GM23338 (cell line): ENCODE measurements around the gene MCRIP1. TPM values are rescaled to one million over a fixed set of nuclear protein-coding genes. Genes with fewer than 3 reads are reported as not detected.

ENCODE experiments used
- ATAC-seq: fragments of 200-7000 bp; cut with Tn5 transposase; 3 replicates; pipeline ENCODE4 v1.9.1; 2020
- DNase-seq: peaks from one replicate; pipeline ENCODE4 v3.0.0-alpha.2; 2015; ENCODE audit warnings: low spot score
- H2AFZ ChIP-seq: fragments of 200-600 bp; sonication (generic); 2 replicates; pipeline ENCODE4 v1.8.0; 2016; ENCODE audit warnings: antibody characterized with exemption, mild to moderate bottlenecking, moderate library complexity
- H3F3A ChIP-seq: fragments of 200-600 bp; sonication (generic); replicated peaks from 2 replicates; pipeline ENCODE4 v1.8.0; 2017; ENCODE audit warnings: antibody characterized with exemption, mixed run types, low read depth
- H3K27ac ChIP-seq: fragments of 200-600 bp; sonication (generic); 2 replicates; pipeline ENCODE4 v1.6.1; 2016; ENCODE audit warnings: low read depth
- H3K27me3 ChIP-seq: fragments of 200-600 bp; sonication (generic); 2 replicates; pipeline ENCODE4 v1.8.0; 2016; ENCODE audit warnings: mild to moderate bottlenecking, mixed run types, moderate library complexity; ENCODE audit not compliant: insufficient read depth
- H3K36me3 ChIP-seq: fragments of 200-600 bp; sonication (generic); 2 replicates; pipeline ENCODE4 v1.8.0; 2016; ENCODE audit warnings: mild to moderate bottlenecking; ENCODE audit not compliant: insufficient read depth
- H3K4me1 ChIP-seq: fragments of 200-600 bp; sonication (generic); 2 replicates; pipeline ENCODE4 v1.8.0; 2016; ENCODE audit warnings: mild to moderate bottlenecking, moderate library complexity; ENCODE audit not compliant: insufficient read depth
- H3K4me2 ChIP-seq: fragments of 200-600 bp; sonication (generic); 2 replicates; pipeline ENCODE4 v1.7.1; 2017; ENCODE audit warnings: mixed run types
- H3K4me3 ChIP-seq: fragments of 200-600 bp; sonication (generic); 2 replicates; pipeline ENCODE4 v1.6.1; 2016; ENCODE audit warnings: mixed run types
- H3K79me2 ChIP-seq: fragments of 200-600 bp; sonication (generic); replicated peaks from 2 replicates; pipeline ENCODE4 v1.8.0; 2017; ENCODE audit warnings: mild to moderate bottlenecking; ENCODE audit not compliant: insufficient read depth
- H3K9me2 ChIP-seq: fragments of 200-600 bp; sonication (generic); 2 replicates; pipeline ENCODE4 v1.8.0; 2017; ENCODE audit not compliant: insufficient read depth
- H4K20me1 ChIP-seq: fragments of 200-600 bp; sonication (generic); replicated peaks from 2 replicates; pipeline ENCODE4 v1.8.0; 2017; ENCODE audit warnings: mild to moderate bottlenecking; ENCODE audit not compliant: insufficient read depth
- H3K27ac Mint-ChIP-seq: 2 replicates; pipeline ENCODE4 v1.8.0; 2020; ENCODE audit warnings: inconsistent platforms, mild to moderate bottlenecking, moderate library complexity, mixed read lengths
- H3K27me3 Mint-ChIP-seq: 3 replicates; pipeline ENCODE4 v1.8.0; 2022; ENCODE audit warnings: low read depth, mild to moderate bottlenecking, moderate library complexity, mixed read lengths, inconsistent platforms; ENCODE audit not compliant: insufficient read depth, poor library complexity
- H3K36me3 Mint-ChIP-seq: 3 replicates; pipeline ENCODE4 v1.8.0; 2021; ENCODE audit warnings: low read depth, mild to moderate bottlenecking, inconsistent platforms, moderate library complexity, mixed read lengths
- H3K4me1 Mint-ChIP-seq: 3 replicates; pipeline ENCODE4 v1.8.0; 2020; ENCODE audit warnings: mild to moderate bottlenecking, inconsistent platforms, mixed read lengths
- H3K4me3 Mint-ChIP-seq: 3 replicates; pipeline ENCODE4 v1.8.0; 2021; ENCODE audit warnings: moderate library complexity, mild to moderate bottlenecking, inconsistent platforms, mixed read lengths
- H3K9me3 Mint-ChIP-seq: 3 replicates; pipeline ENCODE4 v1.8.0; 2020; ENCODE audit warnings: moderate library complexity, mild to moderate bottlenecking, inconsistent platforms, mixed read lengths
- CREB1 ChIP-seq: fragments of 250-450 bp; sonication (Bioruptor Pico); IDR thresholded peaks from 2 replicates; pipeline ENCODE4 v1.5.0; 2020; ENCODE audit warnings: low read depth, mild to moderate bottlenecking, moderate library complexity
- EZH2 ChIP-seq: fragments of 200-600 bp; sonication (generic); IDR thresholded peaks from one replicate; pipeline ENCODE4 v1.8.0; 2017; ENCODE audit warnings: antibody characterized with exemption, mild to moderate bottlenecking, low read depth; ENCODE audit not compliant: unreplicated experiment
- JUNB ChIP-seq: IDR thresholded peaks from one replicate; pipeline ENCODE4 v1.6.1; 2016; ENCODE audit warnings: antibody characterized with exemption; ENCODE audit not compliant: unreplicated experiment
- NANOG ChIP-seq: IDR thresholded peaks from 2 replicates; pipeline ENCODE4 v1.6.1; 2016; ENCODE audit warnings: antibody characterized with exemption, borderline replicate concordance
- REST ChIP-seq: IDR thresholded peaks from one replicate; pipeline ENCODE4 v1.6.1; 2018; ENCODE audit warnings: antibody characterized with exemption; ENCODE audit not compliant: unreplicated experiment
- STAT1 ChIP-seq: IDR thresholded peaks from one replicate; pipeline ENCODE4 v1.6.1; 2016; ENCODE audit warnings: antibody characterized with exemption; ENCODE audit not compliant: unreplicated experiment
- ZNF331 ChIP-seq: fragments of 250-450 bp; sonication (Bioruptor Pico); IDR thresholded peaks from 2 replicates; pipeline ENCODE4 v1.5.0; 2020; ENCODE audit warnings: low read depth, mild to moderate bottlenecking, moderate library complexity
- polyA plus RNA-seq: library from polyadenylated mRNA; unstranded; fragments of >200 nt; fragmentation: Nextera tagmentation; extraction: Ambion mirVana; gene quantifications from 2 replicates; pipeline ENCODE4 v1.2.1, GENCODE V29; 2016
- total RNA-seq: library from RNA; depleted of rRNA; stranded (reverse); fragments of >200 nt; shearing (Covaris generic); gene quantifications from 2 replicates; pipeline ENCODE4 v1.2.3, GENCODE V29; 2014
- TF ChIP-seq, protein P1 (sequence below), 2 experiments: fragments of 200-600 bp in 1 of 2; sonication (generic) in 1 of 2; conservative IDR thresholded peaks; 2 replicates each; pipeline versions ENCODE4 v1.5.1 to v1.6.1; 2016 to 2017; ENCODE audit warnings: antibody characterized with exemption in 2 of 2, low read depth in 2 of 2, mild to moderate bottlenecking in 2 of 2, moderate library complexity in 1 of 2
- TF ChIP-seq, protein P2 (sequence below): IDR thresholded peaks from 2 replicates; pipeline ENCODE4 v1.6.1; 2016; ENCODE audit warnings: antibody characterized with exemption
- TF ChIP-seq, protein P3 (sequence below): fragments of 250-450 bp; sonication (Bioruptor Pico); IDR thresholded peaks from 2 replicates; pipeline ENCODE4 v1.5.0; 2020; ENCODE audit warnings: mild to moderate bottlenecking, moderate library complexity

Gene MCRIP1
- total and polyA plus RNA-seq, 2 experiments from 2014 or later: 85.2 to 101 TPM

DNA sequence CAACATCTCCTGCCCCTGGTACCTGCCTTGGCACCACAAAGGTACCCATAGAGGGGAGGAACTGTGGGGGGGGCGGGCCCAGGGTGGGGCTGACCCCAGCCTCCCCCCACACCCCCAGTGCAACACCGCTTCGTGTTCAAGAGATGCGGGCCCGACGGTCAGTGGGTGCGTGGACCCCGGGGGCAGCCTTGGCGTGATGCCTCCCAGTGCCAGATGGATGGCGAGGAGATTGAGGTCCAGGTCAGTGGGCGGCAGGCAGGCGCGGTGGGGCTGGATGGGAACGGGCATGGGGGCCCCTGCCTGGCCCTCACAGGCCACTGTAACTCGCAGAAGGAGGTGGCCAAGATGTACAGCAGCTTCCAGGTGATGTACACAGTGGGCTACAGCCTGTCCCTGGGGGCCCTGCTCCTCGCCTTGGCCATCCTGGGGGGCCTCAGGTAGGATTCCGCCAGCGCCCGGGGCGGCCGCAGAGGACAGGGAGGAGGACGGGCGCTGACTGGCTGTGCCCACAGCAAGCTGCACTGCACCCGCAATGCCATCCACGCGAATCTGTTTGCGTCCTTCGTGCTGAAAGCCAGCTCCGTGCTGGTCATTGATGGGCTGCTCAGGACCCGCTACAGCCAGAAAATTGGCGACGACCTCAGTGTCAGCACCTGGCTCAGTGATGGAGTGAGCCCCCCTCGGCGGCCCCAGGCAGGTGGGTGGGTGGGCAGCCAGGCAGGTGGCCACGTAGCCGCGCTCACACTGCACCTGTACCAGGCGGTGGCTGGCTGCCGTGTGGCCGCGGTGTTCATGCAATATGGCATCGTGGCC is 22.0 kb downstream of the MCRIP1 start (continued):
- TF ChIP-seq REST: no peak
- TF ChIP-seq, protein P1, sequence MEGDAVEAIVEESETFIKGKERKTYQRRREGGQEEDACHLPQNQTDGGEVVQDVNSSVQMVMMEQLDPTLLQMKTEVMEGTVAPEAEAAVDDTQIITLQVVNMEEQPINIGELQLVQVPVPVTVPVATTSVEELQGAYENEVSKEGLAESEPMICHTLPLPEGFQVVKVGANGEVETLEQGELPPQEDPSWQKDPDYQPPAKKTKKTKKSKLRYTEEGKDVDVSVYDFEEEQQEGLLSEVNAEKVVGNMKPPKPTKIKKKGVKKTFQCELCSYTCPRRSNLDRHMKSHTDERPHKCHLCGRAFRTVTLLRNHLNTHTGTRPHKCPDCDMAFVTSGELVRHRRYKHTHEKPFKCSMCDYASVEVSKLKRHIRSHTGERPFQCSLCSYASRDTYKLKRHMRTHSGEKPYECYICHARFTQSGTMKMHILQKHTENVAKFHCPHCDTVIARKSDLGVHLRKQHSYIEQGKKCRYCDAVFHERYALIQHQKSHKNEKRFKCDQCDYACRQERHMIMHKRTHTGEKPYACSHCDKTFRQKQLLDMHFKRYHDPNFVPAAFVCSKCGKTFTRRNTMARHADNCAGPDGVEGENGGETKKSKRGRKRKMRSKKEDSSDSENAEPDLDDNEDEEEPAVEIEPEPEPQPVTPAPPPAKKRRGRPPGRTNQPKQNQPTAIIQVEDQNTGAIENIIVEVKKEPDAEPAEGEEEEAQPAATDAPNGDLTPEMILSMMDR (conservative IDR thresholded peaks at IDR 0.05; ENCODE audit: low read depth in 2 of 2): no peak
- TF ChIP-seq EZH2: no peak
- TF ChIP-seq JUNB: no peak
- TF ChIP-seq ZNF331 (CRISPR knock-in tag): no peak
- TF ChIP-seq, protein P2, sequence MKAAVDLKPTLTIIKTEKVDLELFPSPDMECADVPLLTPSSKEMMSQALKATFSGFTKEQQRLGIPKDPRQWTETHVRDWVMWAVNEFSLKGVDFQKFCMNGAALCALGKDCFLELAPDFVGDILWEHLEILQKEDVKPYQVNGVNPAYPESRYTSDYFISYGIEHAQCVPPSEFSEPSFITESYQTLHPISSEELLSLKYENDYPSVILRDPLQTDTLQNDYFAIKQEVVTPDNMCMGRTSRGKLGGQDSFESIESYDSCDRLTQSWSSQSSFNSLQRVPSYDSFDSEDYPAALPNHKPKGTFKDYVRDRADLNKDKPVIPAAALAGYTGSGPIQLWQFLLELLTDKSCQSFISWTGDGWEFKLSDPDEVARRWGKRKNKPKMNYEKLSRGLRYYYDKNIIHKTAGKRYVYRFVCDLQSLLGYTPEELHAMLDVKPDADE: no peak
- TF ChIP-seq CREB1 (CRISPR knock-in tag): no peak

DNA sequence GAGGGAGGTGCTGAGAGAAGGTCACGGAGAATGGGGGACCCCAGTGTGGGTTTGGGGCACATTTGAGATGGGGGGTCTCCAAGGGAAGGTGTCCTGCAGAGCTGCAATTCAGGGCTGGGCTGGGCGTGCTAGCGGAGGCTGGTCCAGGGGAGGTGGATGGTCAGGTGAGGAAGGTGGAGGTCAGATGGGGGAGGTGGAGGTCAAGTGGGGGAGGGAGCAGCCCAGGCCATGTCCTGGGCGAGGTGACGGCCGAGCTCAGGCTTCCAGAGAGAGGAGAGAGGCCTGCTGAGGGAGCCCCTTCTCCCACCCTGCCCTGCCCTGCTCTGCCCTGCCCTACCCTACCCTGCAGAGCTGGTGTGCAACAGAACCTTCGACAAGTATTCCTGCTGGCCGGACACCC is 22.6 kb downstream of the MCRIP1 start:
- Mint-ChIP-seq H3K27me3 (peaks cover 28% of the 10 kb centered on the region), H3K4me1 (no peaks in the 10 kb centered on the region), H3K27ac (no peak overlapping the region), H3K36me3 (no peaks in the 10 kb centered on the region; the same call in 2 of the 3 replicates), H3K4me3 (no peak overlapping the region), H3K9me3 (peaks cover 4% of the 10 kb centered on the region)
- peaks cover 10% of the 10 kb centered on the region for H3K27me3 ChIP-seq
- ATAC-seq (no peak), DNase-seq (no peak)
- H4K20me1 ChIP-seq: no peaks in the 10 kb centered on the region
- H3K79me2 ChIP-seq: no peaks in the 10 kb centered on the region
- H3K9me2 ChIP-seq: no peaks in the 10 kb centered on the region
- H3K4me1 ChIP-seq: no peaks in the 10 kb centered on the region
- H3F3A ChIP-seq: no peaks in the 10 kb centered on the region
- no peak overlapping the region for H3K27ac ChIP-seq
- no peak overlapping the region for H2AFZ ChIP-seq
- H3K4me2 ChIP-seq: no peak overlapping the region
- H3K36me3 ChIP-seq: no peaks in the 10 kb centered on the region
- no peak overlapping the region for H3K4me3 ChIP-seq
- TF ChIP-seq STAT1: no peak
- TF ChIP-seq, protein P3, sequence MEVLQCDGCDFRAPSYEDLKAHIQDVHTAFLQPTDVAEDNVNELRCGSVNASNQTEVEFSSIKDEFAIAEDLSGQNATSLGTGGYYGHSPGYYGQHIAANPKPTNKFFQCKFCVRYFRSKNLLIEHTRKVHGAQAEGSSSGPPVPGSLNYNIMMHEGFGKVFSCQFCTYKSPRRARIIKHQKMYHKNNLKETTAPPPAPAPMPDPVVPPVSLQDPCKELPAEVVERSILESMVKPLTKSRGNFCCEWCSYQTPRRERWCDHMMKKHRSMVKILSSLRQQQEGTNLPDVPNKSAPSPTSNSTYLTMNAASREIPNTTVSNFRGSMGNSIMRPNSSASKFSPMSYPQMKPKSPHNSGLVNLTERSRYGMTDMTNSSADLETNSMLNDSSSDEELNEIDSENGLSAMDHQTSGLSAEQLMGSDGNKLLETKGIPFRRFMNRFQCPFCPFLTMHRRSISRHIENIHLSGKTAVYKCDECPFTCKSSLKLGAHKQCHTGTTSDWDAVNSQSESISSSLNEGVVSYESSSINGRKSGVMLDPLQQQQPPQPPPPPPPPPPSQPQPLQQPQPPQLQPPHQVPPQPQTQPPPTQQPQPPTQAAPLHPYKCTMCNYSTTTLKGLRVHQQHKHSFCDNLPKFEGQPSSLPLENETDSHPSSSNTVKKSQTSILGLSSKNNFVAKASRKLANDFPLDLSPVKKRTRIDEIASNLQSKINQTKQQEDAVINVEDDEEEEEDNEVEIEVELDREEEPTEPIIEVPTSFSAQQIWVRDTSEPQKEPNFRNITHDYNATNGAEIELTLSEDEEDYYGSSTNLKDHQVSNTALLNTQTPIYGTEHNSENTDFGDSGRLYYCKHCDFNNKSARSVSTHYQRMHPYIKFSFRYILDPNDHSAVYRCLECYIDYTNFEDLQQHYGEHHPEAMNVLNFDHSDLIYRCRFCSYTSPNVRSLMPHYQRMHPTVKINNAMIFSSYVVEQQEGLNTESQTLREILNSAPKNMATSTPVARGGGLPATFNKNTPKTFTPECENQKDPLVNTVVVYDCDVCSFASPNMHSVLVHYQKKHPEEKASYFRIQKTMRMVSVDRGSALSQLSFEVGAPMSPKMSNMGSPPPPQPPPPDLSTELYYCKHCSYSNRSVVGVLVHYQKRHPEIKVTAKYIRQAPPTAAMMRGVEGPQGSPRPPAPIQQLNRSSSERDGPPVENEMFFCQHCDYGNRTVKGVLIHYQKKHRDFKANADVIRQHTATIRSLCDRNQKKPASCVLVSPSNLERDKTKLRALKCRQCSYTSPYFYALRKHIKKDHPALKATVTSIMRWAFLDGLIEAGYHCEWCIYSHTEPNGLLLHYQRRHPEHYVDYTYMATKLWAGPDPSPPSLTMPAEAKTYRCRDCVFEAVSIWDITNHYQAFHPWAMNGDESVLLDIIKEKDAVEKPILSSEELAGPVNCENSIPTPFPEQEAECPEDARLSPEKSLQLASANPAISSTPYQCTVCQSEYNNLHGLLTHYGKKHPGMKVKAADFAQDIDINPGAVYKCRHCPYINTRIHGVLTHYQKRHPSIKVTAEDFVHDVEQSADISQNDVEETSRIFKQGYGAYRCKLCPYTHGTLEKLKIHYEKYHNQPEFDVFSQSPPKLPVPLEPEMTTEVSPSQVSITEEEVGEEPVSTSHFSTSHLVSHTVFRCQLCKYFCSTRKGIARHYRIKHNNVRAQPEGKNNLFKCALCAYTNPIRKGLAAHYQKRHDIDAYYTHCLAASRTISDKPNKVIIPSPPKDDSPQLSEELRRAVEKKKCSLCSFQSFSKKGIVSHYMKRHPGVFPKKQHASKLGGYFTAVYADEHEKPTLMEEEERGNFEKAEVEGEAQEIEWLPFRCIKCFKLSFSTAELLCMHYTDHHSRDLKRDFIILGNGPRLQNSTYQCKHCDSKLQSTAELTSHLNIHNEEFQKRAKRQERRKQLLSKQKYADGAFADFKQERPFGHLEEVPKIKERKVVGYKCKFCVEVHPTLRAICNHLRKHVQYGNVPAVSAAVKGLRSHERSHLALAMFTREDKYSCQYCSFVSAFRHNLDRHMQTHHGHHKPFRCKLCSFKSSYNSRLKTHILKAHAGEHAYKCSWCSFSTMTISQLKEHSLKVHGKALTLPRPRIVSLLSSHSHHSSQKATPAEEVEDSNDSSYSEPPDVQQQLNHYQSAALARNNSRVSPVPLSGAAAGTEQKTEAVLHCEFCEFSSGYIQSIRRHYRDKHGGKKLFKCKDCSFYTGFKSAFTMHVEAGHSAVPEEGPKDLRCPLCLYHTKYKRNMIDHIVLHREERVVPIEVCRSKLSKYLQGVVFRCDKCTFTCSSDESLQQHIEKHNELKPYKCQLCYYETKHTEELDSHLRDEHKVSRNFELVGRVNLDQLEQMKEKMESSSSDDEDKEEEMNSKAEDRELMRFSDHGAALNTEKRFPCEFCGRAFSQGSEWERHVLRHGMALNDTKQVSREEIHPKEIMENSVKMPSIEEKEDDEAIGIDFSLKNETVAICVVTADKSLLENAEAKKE (CRISPR knock-in tag): no peak
- TF ChIP-seq, protein P2: no peak
- TF ChIP-seq NANOG: no peak
